GM21529 (cell line): ENCODE measurements around the gene AKIRIN2.
"Not testable (repeated sequence)": the region's sequence is repeated elsewhere in the genome, so short reads cannot be mapped to it uniquely, and the experiment has no call there.

Source experiments
- ATAC-seq: cut with Tn5 transposase; IDR thresholded peaks from one replicate; pipeline ENCODE4 v1.9.1; 2021; ENCODE audit not compliant: unreplicated experiment

The AKIRIN2 gene

GRCh38 chr6:87690441-87690840 is 11.6 kb downstream of the AKIRIN2 start:
- no peak for ATAC-seq

- not testable (repeated sequence) for ATAC-seq
Measured at GRCh38 chr6:87687893-87688292, 14.1 kb downstream of the AKIRIN2 start.

GRCh38 chr6:87687296-87687695 is 14.7 kb downstream of the AKIRIN2 start:
- ATAC-seq = no peak

- ATAC-seq = not testable (repeated sequence)
Measured at GRCh38 chr6:87686636-87687205, 15.3 kb downstream of the AKIRIN2 start.

- ATAC-seq = no peak
Measured at GRCh38 chr6:87684895-87685654, 17.0 kb downstream of the AKIRIN2 start.

- no peak for ATAC-seq
Measured at GRCh38 chr6:87683890-87684289, 18.1 kb downstream of the AKIRIN2 start.

- peak; percentile 70 for ATAC-seq
Measured at GRCh38 chr6:87682310-87682709, 19.7 kb downstream of the AKIRIN2 start.

GRCh38 chr6:87675004-87675681 is 26.9 kb downstream of the AKIRIN2 start:
- no peak for ATAC-seq

GRCh38 chr6:87674290-87674689 is 27.7 kb downstream of the AKIRIN2 start:
- ATAC-seq = no peak

GRCh38 chr6:87673237-87673636 is 28.8 kb downstream of the AKIRIN2 start:
- ATAC-seq = no peak

GRCh38 chr6:87672641-87673040 is 29.4 kb downstream of the AKIRIN2 start:
- no peak for ATAC-seq

GRCh38 chr6:87671555-87672029 is 30.4 kb downstream of the AKIRIN2 start:
- no peak for ATAC-seq

- no peak for ATAC-seq
Measured at GRCh38 chr6:87670707-87671106, 31.3 kb downstream of the AKIRIN2 start.

GRCh38 chr6:87669051-87669450 is 33.0 kb downstream of the AKIRIN2 start:
- ATAC-seq = no peak

- no peak for ATAC-seq
Measured at GRCh38 chr6:87668013-87668412, 34.0 kb downstream of the AKIRIN2 start.

GRCh38 chr6:87667032-87667431 is 35.0 kb downstream of the AKIRIN2 start:
- no peak for ATAC-seq

- ATAC-seq = no peak
Measured at GRCh38 chr6:87664921-87665485, 37.0 kb downstream of the AKIRIN2 start.

GRCh38 chr6:87663434-87663833 is 38.6 kb downstream of the AKIRIN2 start:
- ATAC-seq = no peak

- ATAC-seq = no peak
Measured at GRCh38 chr6:87661503-87661902, 40.5 kb downstream of the AKIRIN2 start.

GRCh38 chr6:87661016-87661415 is 41.0 kb downstream of the AKIRIN2 start:
- ATAC-seq = no peak

- no peak for ATAC-seq
Measured at GRCh38 chr6:87660226-87660911, 41.7 kb downstream of the AKIRIN2 start.
